ENCODE measurements around the gene STOML3.
"Not testable (repeated sequence)": the region's sequence is repeated elsewhere in the genome, so short reads cannot be mapped to it uniquely, and the experiment has no call there.

The STOML3 gene

GRCh38 chr13:39034085-39034484 is 43.5 kb upstream of the STOML3 start:
- DNase-seq (ENCODE audit: insufficient read length, low spot score) (no peak), FAIRE-seq (no peak)
- TF ChIP-seq POLR2A (IDR thresholded peaks at IDR 0.05; ENCODE audit: low read depth, low read length) (no peak), POLR2AphosphoS5 (IDR thresholded peaks at IDR 0.05; ENCODE audit: low read depth, low read length) (no peak), SPI1 (IDR thresholded peaks at IDR 0.05; ENCODE audit: low read depth, low read length) (no peak), TAF1 (IDR thresholded peaks at IDR 0.05; ENCODE audit: low read depth, low read length) (no peak), PAX5 (IDR thresholded peaks at IDR 0.05; ENCODE audit: insufficient read depth, low read length, severe bottlenecking) (no peak), POU2F2 (IDR thresholded peaks at IDR 0.05; ENCODE audit: low read depth, low read length) (no peak)

GRCh38 chr13:39032150-39032549 is 41.5 kb upstream of the STOML3 start:
- TF ChIP-seq TAF1 (IDR thresholded peaks at IDR 0.05; ENCODE audit: low read depth, low read length) (no peak), SPI1 (IDR thresholded peaks at IDR 0.05; ENCODE audit: low read depth, low read length) (no peak), POU2F2 (IDR thresholded peaks at IDR 0.05; ENCODE audit: low read depth, low read length) (no peak), PAX5 (IDR thresholded peaks at IDR 0.05; ENCODE audit: insufficient read depth, low read length, severe bottlenecking) (no peak), POLR2A (IDR thresholded peaks at IDR 0.05; ENCODE audit: low read depth, low read length) (no peak), POLR2AphosphoS5 (IDR thresholded peaks at IDR 0.05; ENCODE audit: low read depth, low read length) (no peak)
- DNase-seq (ENCODE audit: insufficient read length, low spot score) (no peak), FAIRE-seq (no peak)

DNA sequence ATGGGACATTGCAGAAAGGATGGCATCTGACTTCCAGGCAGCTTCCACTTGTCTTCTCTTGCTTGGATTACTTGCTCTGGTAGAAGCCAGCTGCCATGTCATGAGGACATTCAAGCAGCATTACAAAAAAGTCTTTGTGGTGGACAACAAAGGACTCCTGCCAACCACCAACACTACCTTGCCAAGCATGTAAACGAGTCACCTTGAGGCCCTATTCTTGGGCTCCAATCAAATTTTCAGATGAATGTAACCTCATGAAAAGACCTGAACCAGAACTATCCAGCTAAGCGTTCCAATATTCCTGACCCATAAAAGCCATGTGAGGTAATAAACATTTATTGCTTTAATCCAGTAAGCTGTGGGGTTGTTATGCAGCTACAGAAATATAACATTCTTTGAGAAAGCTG is 34.8 kb upstream of the STOML3 start:
- DNase-seq (ENCODE audit: insufficient read length, low spot score) (no peak), FAIRE-seq (no peak)
- TF ChIP-seq TAF1 (IDR thresholded peaks at IDR 0.05; ENCODE audit: low read depth, low read length) (no peak), POLR2AphosphoS5 (IDR thresholded peaks at IDR 0.05; ENCODE audit: low read depth, low read length) (no peak), POLR2A (IDR thresholded peaks at IDR 0.05; ENCODE audit: low read depth, low read length) (no peak), PAX5 (IDR thresholded peaks at IDR 0.05; ENCODE audit: insufficient read depth, low read length, severe bottlenecking) (no peak), SPI1 (IDR thresholded peaks at IDR 0.05; ENCODE audit: low read depth, low read length) (no peak), POU2F2 (IDR thresholded peaks at IDR 0.05; ENCODE audit: low read depth, low read length) (no peak)

DNA sequence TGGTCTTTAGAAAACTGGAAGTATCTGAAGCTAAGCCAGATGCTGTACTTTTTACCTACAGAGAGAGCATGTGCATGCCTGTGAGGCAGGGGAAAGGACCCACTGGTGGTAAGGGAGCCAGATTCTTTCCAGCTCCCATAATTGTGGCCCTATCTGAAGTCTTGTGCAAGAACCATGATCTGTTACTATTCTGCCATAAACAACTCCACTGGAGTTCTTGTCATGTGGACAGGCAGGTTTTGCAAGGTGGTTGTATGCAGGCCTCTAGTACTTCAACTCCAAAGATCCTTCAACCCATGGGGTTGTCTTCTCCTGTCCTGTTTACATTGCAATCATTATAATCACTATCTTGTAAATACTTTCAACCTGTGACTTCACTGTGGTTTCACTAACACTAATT is 33.1 kb upstream of the STOML3 start:
- TF ChIP-seq POLR2AphosphoS5 (IDR thresholded peaks at IDR 0.05; ENCODE audit: low read depth, low read length) (no peak), TAF1 (IDR thresholded peaks at IDR 0.05; ENCODE audit: low read depth, low read length) (no peak), SPI1 (IDR thresholded peaks at IDR 0.05; ENCODE audit: low read depth, low read length) (no peak), POU2F2 (IDR thresholded peaks at IDR 0.05; ENCODE audit: low read depth, low read length) (no peak), POLR2A (IDR thresholded peaks at IDR 0.05; ENCODE audit: low read depth, low read length) (no peak), PAX5 (IDR thresholded peaks at IDR 0.05; ENCODE audit: insufficient read depth, low read length, severe bottlenecking) (no peak)
- FAIRE-seq, result no peak
- no peak for DNase-seq (ENCODE audit: insufficient read length, low spot score)

- no peak for FAIRE-seq
- TF ChIP-seq TAF1 (IDR thresholded peaks at IDR 0.05; ENCODE audit: low read depth, low read length) (no peak), PAX5 (IDR thresholded peaks at IDR 0.05; ENCODE audit: insufficient read depth, low read length, severe bottlenecking) (no peak)
- no peak for DNase-seq (ENCODE audit: insufficient read length, low spot score)
Observed at GRCh38 chr13:39023316-39023715, 32.7 kb upstream of the STOML3 start.

DNA sequence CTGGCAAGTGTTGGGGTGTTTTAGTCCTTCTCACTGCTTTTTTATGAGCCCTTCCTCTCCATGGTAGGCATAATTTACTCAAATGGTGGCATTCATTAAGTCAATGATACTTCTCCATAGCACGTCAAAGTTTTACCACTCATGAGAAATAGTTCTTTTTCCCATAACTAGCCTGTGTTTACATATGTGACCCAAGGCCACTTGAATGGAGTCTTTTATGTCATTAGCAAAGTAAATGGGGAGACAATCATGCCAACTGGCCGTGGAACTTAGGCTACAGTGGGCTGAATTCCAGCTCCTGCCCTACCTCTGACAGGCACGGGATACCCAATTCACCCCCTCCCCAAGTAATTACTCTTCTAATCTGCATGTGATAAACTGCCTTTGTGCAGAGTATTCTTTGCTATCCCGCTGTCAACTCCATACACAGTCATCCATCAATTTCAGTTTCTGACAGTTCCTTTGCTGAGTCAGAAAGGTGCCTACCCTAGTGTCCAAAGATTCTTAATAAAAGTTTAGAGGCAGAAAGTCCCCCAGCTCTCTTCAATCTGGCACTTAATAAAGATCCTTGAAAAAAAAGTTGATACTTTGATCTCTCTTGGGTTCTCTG is 30.3 kb upstream of the STOML3 start:
- TF ChIP-seq TAF1 (IDR thresholded peaks at IDR 0.05; ENCODE audit: low read depth, low read length) (no peak), POLR2A (IDR thresholded peaks at IDR 0.05; ENCODE audit: low read depth, low read length) (no peak), PAX5 (IDR thresholded peaks at IDR 0.05; ENCODE audit: insufficient read depth, low read length, severe bottlenecking) (no peak), POLR2AphosphoS5 (IDR thresholded peaks at IDR 0.05; ENCODE audit: low read depth, low read length) (no peak), POU2F2 (IDR thresholded peaks at IDR 0.05; ENCODE audit: low read depth, low read length) (no peak), SPI1 (IDR thresholded peaks at IDR 0.05; ENCODE audit: low read depth, low read length) (no peak)
- FAIRE-seq (no peak), DNase-seq (ENCODE audit: insufficient read length, low spot score) (no peak)

DNA sequence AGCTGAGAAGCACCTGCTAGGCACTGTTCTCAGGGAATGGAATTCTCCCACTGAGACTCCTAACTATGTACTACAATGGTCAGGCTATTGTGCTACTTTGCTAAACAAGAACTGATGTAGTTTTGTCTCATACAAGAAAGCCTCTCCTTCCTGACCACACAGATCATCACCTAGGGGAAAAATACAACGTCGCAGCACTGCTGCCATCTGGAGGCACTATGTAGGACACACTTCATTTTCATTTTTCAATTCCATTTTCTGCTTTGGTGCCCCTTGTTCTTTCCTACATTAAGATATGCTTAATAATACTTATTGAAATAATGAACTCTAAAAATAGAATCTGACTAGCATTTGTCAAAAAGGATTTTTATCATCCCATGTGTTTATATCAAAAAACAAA is 26.2 kb upstream of the STOML3 start:
- TF ChIP-seq TAF1 (IDR thresholded peaks at IDR 0.05; ENCODE audit: low read depth, low read length) (no peak), SPI1 (IDR thresholded peaks at IDR 0.05; ENCODE audit: low read depth, low read length) (no peak), POLR2A (IDR thresholded peaks at IDR 0.05; ENCODE audit: low read depth, low read length) (no peak), POU2F2 (IDR thresholded peaks at IDR 0.05; ENCODE audit: low read depth, low read length) (no peak), POLR2AphosphoS5 (IDR thresholded peaks at IDR 0.05; ENCODE audit: low read depth, low read length) (no peak), PAX5 (IDR thresholded peaks at IDR 0.05; ENCODE audit: insufficient read depth, low read length, severe bottlenecking) (no peak)
- FAIRE-seq (peak; percentile 81), DNase-seq (ENCODE audit: insufficient read length, low spot score) (peak; percentile 18)

- DNase-seq (ENCODE audit: insufficient read length, low spot score), result no peak
Observed at GRCh38 chr13:39016087-39016486, 25.5 kb upstream of the STOML3 start.

GRCh38 chr13:39013462-39013861 is 22.8 kb upstream of the STOML3 start:
- no peak for TF ChIP-seq POU2F2 (IDR thresholded peaks at IDR 0.05; ENCODE audit: low read depth, low read length)
- no peak for TF ChIP-seq POLR2A (IDR thresholded peaks at IDR 0.05; ENCODE audit: low read depth, low read length)
- no peak for TF ChIP-seq POLR2AphosphoS5 (IDR thresholded peaks at IDR 0.05; ENCODE audit: low read depth, low read length)
- no peak for TF ChIP-seq PAX5 (IDR thresholded peaks at IDR 0.05; ENCODE audit: insufficient read depth, low read length, severe bottlenecking)
- TF ChIP-seq SPI1 (IDR thresholded peaks at IDR 0.05; ENCODE audit: low read depth, low read length), result no peak
- TF ChIP-seq TAF1 (IDR thresholded peaks at IDR 0.05; ENCODE audit: low read depth, low read length), result no peak
- FAIRE-seq, result no peak

More at GRCh38 chr13:39016087-39016486, 25.5 kb upstream of the STOML3 start:
- TF ChIP-seq TAF1 (IDR thresholded peaks at IDR 0.05; ENCODE audit: low read depth, low read length) (no peak), SPI1 (IDR thresholded peaks at IDR 0.05; ENCODE audit: low read depth, low read length) (no peak), PAX5 (IDR thresholded peaks at IDR 0.05; ENCODE audit: insufficient read depth, low read length, severe bottlenecking) (no peak), POU2F2 (IDR thresholded peaks at IDR 0.05; ENCODE audit: low read depth, low read length) (no peak), POLR2A (IDR thresholded peaks at IDR 0.05; ENCODE audit: low read depth, low read length) (no peak), POLR2AphosphoS5 (IDR thresholded peaks at IDR 0.05; ENCODE audit: low read depth, low read length) (no peak)
- FAIRE-seq, result peak; percentile 35

DNA sequence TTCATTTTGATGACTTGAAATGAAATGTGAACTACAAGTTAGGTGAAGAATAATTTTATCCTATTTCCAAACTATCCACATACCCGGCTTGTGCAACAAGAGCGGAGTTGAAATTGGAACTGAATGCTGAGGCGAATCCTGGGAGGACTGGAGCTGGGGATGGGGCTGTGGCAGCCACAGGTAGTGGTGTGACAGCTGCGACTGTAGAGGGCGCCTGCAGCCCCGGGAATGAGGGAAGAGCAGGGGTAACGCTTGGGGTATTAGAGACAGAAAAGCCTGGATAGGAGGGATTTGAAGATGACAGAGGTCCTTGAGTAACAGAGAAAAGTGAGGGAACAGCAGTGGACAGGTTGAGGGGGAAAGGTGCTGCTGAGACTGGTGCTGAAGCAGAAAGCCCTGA is 22.0 kb upstream of the STOML3 start:
- FAIRE-seq (no peak), DNase-seq (ENCODE audit: insufficient read length, low spot score) (no peak)
- no peak for TF ChIP-seq POLR2A (IDR thresholded peaks at IDR 0.05; ENCODE audit: low read depth, low read length)
- no peak for TF ChIP-seq POLR2AphosphoS5 (IDR thresholded peaks at IDR 0.05; ENCODE audit: low read depth, low read length)
- no peak for TF ChIP-seq POU2F2 (IDR thresholded peaks at IDR 0.05; ENCODE audit: low read depth, low read length)
- TF ChIP-seq SPI1 (IDR thresholded peaks at IDR 0.05; ENCODE audit: low read depth, low read length), result no peak
- no peak for TF ChIP-seq PAX5 (IDR thresholded peaks at IDR 0.05; ENCODE audit: insufficient read depth, low read length, severe bottlenecking)
- no peak for TF ChIP-seq TAF1 (IDR thresholded peaks at IDR 0.05; ENCODE audit: low read depth, low read length)

More at GRCh38 chr13:39013462-39013861, 22.8 kb upstream of the STOML3 start:
- DNase-seq (ENCODE audit: insufficient read length, low spot score), result no peak

GRCh38 chr13:39006371-39007111 is 15.9 kb upstream of the STOML3 start:
- DNase-seq (ENCODE audit: insufficient read length, low spot score); FAIRE-seq: not testable (repeated sequence)

Data from GM12891 (cell line).